GM19455 (cell line): Measurements from ENCODE around the gene FAM181A.

Source experiments
- ATAC-seq: cut with Tn5 transposase; IDR thresholded peaks from one replicate; pipeline ENCODE4 v1.9.1; 2021; ENCODE audit not compliant: unreplicated experiment

The FAM181A gene

DNA sequence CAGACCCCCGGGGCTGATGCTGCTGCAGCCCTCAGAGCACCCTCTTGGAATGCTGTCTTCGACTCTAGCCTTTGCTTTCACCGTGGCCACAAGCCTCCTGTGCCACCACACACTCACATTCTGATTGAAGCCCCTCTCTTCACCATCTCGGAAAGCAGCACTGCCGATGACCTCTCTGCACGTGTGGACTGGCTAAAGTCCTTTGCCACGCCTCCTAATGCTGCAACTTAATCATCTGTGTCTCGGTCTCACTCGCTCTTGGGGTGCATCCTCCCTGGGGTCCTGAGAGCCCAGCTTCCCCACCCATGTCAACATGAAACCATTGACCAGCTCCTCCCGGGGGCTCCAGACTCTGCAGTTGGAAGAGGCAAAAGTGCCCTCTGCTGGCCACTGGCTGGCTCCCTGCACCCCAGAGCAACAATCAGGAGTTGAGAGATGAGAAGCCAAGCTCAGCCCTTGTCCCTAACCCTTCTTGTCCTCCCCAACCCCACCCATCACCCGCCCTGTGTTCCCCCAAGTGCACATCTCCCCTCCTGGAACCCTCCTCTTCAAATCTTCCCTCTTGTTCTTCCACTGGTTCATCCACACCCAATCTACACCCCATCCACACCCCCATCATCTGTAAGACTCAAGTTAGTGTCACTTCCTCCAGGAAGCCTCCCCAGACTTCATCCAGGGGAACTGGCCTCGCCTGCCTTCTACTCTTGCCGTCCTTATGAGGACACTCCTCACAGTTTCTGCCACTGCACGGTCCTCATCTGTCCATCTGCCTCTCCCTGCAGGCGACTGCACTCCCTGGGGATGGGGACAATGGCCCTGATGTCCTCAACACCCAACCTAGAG is 23.6 kb upstream of the FAM181A start:
- ATAC-seq: no peak

GRCh38 chr14:93905623-93906022 is 21.5 kb upstream of the FAM181A start:
- no peak for ATAC-seq

- ATAC-seq: no peak
These were observed 20.5 kb upstream of the FAM181A start for GRCh38 chr14:93906341-93907329.

DNA sequence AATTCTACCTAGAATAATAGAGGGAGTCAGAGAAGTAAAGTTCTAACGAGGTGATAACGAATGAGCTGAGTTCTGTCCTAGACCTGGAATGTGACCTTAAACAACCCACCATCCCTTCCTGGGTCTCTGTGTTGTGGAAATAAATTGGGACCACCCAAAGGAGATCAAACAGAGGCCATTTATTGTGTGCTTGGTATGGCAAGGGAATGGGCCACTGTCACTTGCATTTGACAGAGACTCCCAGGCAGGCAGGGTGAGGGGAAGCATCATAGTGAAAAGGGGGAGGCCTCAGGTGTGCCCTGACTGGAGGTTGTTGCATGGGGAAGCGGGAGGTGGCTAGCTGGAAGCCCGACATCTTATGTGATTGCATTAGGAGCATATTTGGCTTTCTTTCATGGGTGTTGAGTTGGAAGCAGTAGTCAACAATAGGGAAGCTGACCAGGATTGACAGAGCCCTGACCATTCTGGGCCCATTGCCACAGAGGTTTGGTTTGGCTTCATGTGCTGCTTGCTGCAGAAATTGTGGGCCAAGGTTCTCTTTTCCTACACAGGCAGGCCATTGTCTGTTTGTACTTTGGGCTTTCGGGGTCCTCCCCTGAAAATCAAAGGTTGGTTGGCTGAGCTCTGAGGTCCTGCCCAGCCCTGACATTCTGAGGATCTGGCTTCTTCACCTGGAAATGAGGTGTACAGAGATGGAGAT is 17.6 kb upstream of the FAM181A start:
- no peak for ATAC-seq

DNA sequence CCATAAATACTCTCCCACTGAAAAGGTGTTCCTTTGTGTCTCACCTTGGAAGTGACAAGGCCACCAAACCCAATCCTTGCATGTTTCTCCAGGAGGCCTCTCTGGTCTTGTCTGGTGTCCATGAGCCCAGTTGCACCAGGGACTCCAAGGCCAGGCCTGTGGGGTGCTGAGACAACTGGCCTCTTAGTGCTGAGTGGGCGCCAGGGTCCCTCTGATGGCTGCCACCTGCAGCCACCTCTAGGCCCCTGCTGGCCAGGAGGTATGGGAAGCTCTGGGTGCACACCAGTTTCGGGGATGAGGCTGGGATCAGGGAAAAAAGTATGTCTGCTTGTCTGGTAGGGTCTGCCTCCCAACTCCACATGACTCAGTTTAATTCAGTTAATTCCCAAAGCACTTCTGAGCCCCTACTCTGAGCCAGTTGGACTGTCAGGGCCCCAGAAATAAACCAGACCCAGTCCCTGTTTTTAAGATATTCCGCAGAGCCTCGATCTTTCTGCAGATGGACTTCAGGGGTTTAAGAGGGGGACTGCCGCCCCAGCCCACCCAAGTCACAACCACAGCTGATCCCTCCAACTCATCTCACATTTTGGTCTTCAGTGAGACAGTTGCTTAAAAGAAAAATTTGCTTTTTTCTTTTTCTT is 15.0 kb upstream of the FAM181A start:
- no peak for ATAC-seq

- no peak for ATAC-seq
These were observed 14.4 kb upstream of the FAM181A start for GRCh38 chr14:93912782-93913181.

GRCh38 chr14:93914278-93914677 is 12.9 kb upstream of the FAM181A start:
- ATAC-seq: no peak

DNA sequence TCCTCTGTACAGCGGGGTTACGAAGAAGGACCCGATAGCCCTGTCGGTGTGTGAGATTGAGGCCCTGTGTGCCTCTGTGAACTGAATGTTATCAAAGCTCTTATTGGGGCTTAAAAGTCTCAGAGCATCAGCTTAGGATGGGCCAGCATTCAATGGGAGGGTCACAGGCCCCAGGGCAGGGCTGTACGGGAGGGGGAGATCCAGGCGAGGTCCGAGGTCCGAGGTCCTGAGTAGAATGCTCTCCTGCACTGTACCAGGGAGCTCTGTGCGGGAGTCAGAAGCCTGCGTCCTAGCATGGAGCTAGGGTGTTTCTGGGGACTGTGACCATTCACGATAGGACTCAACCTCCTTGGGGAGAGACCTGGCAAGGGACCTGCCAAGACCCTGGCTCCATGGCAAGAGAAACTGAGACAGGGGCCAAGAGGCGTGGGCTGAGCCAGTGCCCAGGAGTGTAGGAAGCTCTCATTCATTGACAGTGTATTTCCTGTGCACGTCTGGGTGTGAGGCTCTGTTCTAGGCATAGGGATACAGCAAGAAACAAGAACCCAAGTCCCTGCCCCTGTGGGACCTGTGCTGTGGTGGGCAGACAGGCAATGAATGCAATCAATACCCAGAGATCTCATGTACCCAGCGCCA is 12.0 kb upstream of the FAM181A start:
- no peak for ATAC-seq

GRCh38 chr14:93915800-93916199 is 11.3 kb upstream of the FAM181A start:
- no peak for ATAC-seq

GRCh38 chr14:93916498-93916897 is 10.6 kb upstream of the FAM181A start:
- no peak for ATAC-seq

- no peak for ATAC-seq
These were observed 10.0 kb upstream of the FAM181A start for GRCh38 chr14:93917141-93917540.

- no peak for ATAC-seq
These were observed 5.9 kb upstream of the FAM181A start for GRCh38 chr14:93921001-93921806.

- no peak for ATAC-seq
These were observed 3.5 kb upstream of the FAM181A start for GRCh38 chr14:93923626-93924025.

DNA sequence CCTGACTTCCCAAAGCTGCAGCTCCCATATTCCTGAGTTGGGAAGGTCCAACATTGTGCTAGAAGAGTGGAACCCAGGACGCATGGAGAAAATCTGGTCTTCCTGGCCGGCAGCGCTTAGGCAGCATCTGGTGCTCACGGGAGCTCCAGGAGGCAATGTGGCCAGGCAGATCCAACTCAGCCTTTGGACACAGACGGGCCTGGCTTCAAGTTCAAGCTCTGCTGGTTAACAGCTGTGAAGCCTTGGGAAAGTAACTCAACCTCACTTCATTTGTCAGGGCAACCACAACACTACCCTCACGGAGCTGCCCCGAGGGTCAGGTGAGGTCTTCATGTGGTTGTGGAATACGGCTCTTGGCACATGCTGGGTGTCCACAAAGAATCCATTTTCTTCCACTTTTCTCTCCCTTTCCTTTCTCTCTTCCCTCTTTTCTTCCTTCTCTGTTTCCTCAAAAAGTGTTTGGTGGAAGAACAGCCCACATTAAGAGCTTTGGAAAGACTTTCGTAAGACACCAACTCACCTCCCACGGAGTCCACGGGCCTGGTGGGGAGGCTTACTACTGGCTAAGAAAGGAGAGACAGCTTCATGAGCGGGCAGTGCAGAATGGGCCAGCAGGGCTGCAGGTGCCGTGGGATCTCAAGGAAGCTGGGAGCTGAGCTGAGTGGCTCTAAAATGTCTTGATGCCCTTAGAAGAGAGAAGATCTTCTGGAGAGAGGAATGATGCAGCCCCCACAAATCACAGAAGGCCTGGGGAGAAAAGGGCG is 2.4 kb upstream of the FAM181A start:
- no peak for ATAC-seq

- no peak for ATAC-seq
These were observed 1.7 kb upstream of the FAM181A start for GRCh38 chr14:93925374-93925895.

GRCh38 chr14:93926245-93926872 is 785 bp upstream of the FAM181A start:
- no peak for ATAC-seq

DNA sequence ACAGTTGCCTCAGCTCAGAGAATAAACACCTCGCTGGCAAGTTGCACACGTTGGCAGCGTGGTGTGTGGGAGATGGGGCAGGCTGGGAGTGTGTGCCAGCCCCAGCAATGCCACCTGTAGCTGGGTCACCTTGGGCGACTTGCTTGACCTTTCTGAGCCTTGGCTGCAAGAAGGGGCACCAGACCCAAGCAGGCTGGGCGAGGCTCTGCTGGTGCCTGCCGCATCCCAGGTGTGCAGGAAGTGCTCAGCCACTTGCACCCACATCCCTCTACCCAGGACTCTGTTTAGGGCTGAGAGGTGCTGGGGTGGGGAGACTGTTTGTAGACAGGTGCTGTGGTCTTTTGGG is 629 bp downstream of the FAM181A start:
- ATAC-seq: no peak
